SH-SY5Y (cell line): Measurements from ENCODE around the gene APOBEC3B.

Source experiments
- GATA2 ChIP-seq: IDR thresholded peaks from 2 replicates; pipeline ENCODE4 v1.6.1; 2011; ENCODE audit warnings: mild to moderate bottlenecking, low read depth, low read length
- GATA3 ChIP-seq: IDR thresholded peaks from 2 replicates; pipeline ENCODE4 v1.6.1; 2011; ENCODE audit warnings: low read depth, mild to moderate bottlenecking, low read length, moderate library complexity

Gene APOBEC3B

DNA sequence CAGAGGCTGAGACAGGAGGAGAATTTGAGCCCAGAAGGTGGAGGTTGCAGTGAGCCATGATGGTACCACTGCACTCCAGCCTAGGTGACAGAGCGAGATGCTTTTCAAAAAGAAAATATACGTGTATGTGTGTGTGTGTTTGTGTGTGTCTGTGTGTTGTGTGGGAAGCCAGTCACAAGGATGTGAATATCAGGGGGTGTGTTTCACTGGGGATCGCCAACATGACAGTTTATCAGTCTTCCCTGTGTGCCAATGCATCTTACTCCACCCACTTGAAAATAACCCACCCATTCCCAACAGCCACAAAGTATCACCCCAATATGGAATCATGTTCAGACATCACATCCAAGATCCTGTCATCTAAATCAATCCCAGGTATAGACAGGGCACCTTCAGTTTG is 10.4 kb upstream of the APOBEC3B start:
- TF ChIP-seq GATA3 = no peak
- TF ChIP-seq GATA2 = no peak

DNA sequence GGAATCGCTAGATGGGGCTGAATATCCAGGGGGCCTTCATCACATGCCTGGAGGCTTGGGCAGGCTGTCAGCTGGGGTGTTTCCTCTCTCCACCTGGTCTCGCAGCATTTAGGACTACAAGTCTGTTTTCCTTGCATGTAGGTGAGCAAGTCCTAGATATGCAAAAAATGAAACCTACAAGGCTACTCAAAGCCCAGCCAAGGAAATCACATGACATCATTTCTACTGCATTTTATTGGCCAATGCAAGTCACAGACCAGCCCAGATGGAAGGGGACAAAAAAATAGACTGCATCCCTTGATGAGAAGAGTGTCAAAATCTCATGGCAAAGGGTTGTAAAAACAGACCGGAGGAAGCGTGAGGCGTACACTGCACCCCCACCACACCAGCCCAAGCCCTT is 9.6 kb upstream of the APOBEC3B start:
- no peak for TF ChIP-seq GATA3
- no peak for TF ChIP-seq GATA2

DNA sequence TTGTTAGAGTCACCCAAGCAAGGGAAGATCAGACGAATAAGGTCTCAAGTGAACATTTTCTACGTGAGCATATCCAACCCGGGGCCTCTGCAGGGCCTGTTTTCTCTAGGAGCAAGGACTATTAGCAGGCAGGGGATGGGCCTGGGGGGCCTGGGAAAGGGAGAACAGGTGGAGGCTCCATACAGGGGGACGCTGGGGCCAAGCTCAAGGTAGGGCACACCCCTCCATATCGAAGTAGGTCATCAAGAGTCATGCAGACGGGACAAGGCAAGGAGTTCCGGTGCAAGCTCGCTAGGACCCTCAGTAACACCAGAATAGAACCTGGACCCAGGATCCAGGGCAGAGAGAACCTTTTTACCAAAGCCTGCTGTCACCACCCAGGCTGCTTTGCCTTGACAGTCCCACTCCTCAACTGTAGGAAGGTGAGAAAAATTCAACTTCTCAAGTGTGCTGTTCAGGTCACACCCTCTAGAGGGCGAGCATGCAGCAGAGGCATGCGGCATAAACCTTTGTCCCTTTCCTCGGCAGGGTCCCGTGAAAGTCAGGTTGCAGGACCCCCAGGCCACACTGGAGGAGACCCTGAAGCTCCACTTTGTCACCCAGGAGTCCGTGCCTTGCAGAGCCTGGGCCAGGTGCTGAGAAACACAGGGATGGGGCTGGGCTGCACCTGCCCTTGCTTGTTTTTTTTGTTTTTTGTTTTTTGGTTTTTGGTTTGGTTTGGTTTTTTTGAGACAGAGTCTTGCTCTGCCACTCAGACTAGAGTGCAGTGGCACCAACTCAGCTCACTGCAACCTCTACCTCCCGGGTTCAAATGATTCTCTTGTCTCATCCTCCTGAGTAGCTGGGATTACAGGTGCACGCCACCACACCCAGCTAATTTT is 8.6 kb upstream of the APOBEC3B start:
- TF ChIP-seq GATA3 (no peak), GATA2 (no peak)

DNA sequence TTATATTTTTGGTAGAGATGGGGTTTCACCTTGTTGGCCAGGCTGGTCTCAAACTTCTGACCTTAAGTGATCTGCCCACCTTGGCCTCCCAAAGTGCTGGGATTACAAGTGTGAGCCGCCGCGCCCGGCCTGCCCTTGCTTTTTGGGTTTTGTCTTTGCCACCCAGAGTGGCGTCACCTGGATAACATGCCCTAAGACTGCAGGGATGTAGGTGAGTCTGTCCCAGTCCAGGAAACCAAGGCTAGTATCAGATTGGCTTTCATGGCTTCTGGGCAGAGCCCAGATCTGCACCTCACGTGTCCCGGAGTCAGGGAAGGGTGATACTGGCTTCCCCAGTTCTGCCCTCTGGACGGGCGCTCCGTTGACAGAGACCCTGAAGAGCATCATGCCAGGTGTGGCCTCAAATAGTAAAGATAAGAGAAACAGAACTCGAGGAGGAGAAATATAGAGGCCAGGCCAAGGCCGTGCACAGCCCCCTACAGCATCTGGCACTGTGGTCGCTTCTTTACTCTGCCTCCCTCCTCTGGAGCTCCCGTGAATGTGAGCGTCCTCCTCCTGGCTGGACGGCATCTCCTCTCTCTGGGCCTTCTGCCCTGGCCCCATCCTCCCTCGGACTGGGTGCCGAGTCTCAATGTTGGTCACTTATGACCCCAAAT is 7.8 kb upstream of the APOBEC3B start:
- no peak for TF ChIP-seq GATA2
- no peak for TF ChIP-seq GATA3

DNA sequence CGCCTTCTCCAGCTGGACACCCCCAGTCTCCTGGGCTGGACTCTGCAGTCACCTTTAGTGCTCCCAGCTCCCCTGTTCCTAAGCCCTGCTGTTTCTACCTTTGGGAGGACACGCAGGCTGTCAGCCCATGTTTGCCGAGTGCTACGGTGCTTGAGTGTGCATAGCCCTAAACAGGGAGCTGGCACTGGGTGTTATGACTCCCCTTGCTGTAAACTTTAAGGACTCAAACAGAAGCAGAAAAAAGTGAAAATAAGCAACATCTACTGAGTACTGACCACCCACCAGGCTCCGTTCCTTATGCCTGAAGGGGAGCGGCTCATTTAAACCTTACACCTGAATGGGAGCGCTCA is 7.3 kb upstream of the APOBEC3B start:
- no peak for TF ChIP-seq GATA3
- no peak for TF ChIP-seq GATA2

DNA sequence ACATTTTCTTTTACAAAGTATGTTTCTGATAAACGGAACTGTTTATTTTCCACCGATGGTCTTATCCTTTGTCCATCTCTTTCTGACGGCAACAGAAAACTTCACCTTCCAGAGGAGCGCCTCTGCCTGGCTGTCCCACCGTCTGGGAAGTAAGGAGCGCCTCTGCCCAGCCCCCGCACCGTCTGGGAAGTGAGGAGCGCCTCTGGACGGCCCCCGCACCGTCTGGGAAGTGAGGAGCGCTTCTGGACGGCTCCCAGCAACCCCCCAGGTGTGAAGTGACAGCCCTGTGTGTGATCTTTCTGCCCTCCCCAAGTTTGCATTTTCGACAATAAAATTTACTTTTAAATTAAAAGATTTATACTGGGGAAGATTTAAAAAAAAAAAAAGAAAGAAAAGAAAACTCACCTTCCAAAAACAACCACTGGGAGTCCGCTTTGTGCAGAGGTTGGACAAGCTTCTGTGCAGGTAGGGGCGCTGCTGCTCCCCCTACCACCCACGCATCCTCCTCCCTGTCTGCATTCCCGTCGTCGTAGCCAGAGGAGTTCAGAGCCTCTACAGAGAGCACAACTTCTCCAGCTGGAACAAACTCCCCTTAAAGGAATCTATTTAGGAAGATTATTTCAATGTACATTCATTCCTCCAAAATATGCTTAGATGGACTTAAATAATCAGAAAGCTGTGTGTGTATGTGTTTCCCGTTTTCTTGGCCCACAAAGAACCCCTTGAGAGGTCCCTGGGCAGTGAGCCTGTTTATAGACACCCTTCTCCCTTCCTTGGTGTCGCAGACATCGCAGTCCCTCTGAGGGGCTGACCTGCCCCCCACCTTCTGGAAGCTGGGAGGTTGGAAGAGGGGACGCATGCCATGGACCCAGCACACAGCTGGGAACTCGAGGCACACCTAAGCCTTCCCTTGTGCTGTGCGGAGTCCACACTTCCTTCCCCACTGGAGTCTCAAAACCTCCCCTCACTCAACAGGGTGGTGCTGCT is 849 bp upstream of the APOBEC3B start:
- TF ChIP-seq GATA2 (no peak), GATA3 (no peak)

DNA sequence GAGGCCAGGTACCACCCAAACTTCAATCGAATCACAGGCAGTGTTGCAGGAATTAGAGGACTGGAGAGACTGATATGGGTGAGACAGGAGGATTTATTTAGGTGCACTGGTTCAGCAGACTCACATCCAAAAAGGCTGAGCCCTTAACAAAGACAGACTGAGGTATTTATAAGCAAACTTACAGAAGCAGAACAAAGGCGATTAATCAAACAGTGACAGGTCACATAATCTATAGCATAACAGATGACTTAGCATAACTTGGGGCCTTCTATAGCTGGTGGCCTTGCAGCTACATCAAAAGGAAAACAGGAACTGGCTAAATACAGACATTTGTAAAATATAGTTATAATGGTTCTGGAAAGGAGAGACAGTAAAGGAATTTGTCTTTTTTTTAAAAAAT is 2.1 kb downstream of the APOBEC3B start:
- no peak for TF ChIP-seq GATA3
- TF ChIP-seq GATA2 = no peak

DNA sequence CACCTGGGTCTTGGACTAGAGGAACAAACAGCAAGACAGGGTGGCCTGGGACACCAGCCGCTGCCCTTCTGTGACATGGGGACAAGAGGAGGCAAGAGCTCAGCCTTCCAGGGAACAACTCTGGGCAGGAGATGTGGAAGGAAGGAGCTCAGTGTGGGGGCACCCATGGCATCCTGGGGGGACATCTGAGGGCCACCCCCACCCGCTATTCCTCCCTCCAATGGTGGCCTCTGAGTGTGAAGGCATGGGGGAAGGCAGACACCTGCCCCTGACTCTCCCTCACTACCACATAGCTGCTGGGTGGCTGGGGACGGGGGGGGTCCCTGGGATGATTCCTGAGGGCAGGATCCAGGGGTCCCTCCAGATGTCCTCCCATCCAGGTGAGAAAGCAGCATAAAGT is 4.5 kb downstream of the APOBEC3B start:
- TF ChIP-seq GATA2 = no peak
- no peak for TF ChIP-seq GATA3

DNA sequence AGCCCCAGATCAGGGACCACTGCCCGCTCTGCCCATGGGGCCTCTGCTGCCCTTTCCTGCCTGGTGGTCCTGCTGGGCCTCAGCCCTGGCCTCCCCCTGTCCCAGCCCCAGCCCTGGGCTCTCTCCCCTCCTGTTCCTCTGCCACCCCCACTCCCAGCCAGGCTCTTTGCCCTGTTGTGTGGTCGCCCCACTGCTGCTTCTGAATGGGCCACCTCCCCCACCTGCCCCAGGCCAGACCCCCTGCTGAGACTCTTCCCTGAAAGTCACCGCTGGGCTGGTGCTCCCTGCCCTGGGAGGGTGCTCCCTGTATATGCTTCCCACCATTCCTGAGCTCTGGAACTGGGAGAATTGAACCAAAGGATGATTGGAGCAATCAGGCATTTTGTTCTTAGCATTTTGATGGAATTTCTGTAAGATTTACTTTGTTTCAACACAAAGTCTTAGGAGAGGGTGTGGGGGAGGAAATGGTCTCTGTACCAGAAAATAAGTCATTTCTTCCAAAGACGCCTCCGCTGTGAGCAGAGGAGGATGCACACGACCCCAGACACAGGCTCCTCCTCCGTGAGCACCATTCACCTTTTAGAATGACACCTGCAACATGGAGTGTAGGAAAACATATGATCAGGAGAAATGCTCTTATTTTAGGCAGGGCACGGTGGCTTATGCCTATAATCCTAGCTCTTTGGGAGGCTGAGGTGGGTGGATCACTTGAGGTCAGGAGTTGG is 5.2 kb downstream of the APOBEC3B start:
- TF ChIP-seq GATA3 (no peak), GATA2 (no peak)

DNA sequence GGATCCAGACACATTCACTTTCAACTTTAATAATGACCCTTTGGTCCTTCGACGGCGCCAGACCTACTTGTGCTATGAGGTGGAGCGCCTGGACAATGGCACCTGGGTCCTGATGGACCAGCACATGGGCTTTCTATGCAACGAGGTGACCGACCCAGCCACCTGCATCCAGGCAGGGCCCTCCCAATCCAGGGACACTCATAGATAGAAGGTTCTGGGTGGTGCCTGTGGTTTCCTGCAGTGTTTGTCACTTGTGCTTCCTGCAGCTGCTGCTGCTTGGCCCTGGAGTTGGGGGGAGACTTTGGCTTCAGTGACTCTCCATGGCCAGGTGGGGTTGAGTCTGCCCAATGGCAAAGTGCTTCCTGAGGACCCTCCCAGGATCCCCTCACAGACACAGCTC is 7.3 kb downstream of the APOBEC3B start:
- TF ChIP-seq GATA2 = no peak
- TF ChIP-seq GATA3 = no peak

DNA sequence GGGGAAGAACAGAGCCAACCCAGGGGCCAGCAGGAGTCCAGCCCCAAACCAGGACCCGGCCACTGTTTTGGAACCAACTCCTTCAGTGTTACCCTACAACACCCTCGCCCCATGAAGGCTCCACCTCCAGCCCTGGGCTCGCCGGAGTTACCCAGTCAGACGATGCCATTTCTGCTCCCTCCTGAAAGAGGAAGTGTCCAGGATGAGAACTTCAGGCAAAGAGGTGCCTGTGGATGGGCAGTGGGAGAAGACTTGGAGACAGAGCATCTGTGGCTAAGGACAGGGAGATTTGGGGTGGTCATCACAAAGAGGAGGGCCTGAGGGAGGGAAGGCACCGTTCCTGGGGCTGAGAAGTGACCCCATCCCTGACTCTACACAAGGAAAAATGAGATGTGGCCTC is 14.0 kb downstream of the APOBEC3B start:
- no peak for TF ChIP-seq GATA3
- TF ChIP-seq GATA2 = no peak

DNA sequence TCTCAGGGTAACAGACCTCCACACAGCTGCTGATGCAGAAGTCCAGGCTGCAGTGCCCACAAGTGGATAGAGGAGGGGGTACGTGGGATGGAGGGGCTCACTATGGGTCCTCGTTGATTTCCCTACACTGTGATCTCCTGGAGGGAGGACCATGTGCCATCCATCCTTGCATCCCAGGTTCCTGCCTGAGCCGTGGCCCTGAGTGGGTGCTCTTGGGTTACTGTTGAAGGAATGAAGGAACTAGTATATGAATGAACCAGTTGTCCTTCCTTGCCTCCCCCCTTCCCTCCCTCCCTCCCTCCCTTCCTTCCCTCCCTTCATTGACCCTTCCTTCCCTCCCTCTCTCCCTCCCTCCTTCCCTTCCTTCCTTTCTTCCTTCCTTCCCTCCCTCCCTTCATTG is 15.4 kb downstream of the APOBEC3B start:
- TF ChIP-seq GATA2 = no peak
- no peak for TF ChIP-seq GATA3

DNA sequence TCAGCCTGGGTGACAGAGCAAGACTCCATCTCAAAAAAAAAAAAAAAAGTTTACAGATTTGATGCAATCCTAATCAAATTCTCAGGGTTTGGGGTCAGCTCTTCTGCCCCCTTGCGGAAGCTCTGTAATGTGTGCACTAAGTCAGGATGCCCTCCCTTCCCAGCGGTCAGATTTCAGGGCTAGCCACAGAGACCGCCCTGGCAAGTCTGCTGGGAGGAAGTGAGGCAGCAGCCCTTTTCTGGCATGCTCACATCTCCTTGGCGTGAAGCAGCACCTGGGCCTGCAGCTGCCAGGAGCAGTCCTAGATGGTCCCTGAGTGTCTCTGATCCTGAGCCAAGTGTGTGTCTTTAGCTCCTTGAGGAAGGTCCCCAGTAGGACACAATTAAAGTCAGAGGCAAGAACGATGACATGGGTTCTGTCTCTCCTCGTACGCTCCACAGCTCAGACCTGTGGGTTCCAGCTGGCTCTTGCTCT is 21.1 kb downstream of the APOBEC3B start:
- TF ChIP-seq GATA3 (no peak), GATA2 (no peak)

DNA sequence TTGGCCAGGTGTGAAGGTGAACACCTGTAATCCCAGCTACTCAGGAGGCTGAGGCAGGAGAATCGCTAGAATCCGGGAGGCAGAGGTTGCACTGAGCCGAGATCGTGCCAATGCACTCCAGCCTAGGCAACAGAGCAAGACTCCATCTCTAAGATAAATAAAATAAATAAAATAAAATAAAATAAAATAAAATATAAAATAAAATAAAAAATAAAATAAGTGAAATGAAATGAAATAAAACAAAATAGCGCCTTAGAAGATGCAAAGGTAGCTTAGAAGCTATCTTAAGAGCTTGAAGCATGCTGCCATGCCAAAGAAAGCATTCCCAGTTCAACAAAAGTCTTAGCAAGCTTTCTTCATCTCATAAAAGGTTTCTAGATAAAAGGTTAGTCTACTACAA is 25.0 kb downstream of the APOBEC3B start:
- TF ChIP-seq GATA3 = no peak

DNA sequence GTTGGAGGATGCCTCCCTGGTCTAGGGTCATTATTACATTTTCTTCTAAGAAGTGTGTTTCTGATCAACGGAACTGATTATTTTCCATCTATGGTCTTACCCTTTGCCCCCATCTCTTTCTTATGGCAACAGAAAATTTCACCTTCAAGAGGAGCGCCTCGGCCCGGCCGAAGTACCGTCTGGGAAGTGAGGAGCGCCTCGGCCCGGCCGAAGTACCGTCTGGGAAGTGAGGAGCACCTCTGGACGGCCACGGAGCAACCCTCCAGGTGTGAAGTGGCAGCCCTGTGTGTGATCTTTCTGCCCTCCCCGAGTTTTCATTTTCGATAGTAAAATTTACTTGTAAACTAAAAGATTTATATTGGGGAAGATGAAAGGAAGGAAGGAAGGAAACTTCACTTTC is 28.8 kb downstream of the APOBEC3B start:
- TF ChIP-seq GATA3 (no peak), GATA2 (no peak)
